Liver (tissue), 9 donors: ENCODE results near the gene DKKL1. TPM values are rescaled to one million over a fixed set of nuclear protein-coding genes. Genes with fewer than 3 reads are reported as not detected.
A peak's percentile ranks its signal among the peaks of the same experiment; 100 is the strongest.
"Not testable (repeated sequence)": the region's sequence is repeated elsewhere in the genome, so short reads cannot be mapped to it uniquely, and the experiment has no call there.

Experiments used
- DNase-seq: peaks from one replicate; pipeline ENCODE4 v3.0.0-alpha.2; 2017; ENCODE audit warnings: low spot score
- H3K27ac ChIP-seq, 2 donors: one replicate each; pipeline ENCODE4 v1.7.0; 2013; ENCODE audit warnings: inconsistent platforms in 2 of 2, low read length in 2 of 2, control low read depth in 1 of 2, low read depth in 1 of 2, mild to moderate bottlenecking in 1 of 2
- H3K27me3 ChIP-seq, 4 donors: one replicate each; pipeline versions ENCODE4 v1.6.1 to v1.7.0; 2013; ENCODE audit warnings: low read length in 3 of 4, inconsistent platforms in 1 of 4, mild to moderate bottlenecking in 1 of 4, moderate library complexity in 1 of 4; ENCODE audit not compliant: control insufficient read depth in 4 of 4, insufficient read depth in 4 of 4
- H3K36me3 ChIP-seq, 4 donors: one replicate each; pipeline versions ENCODE4 v1.6.1 to v1.7.0; 2013; ENCODE audit warnings: low read length in 3 of 4, mild to moderate bottlenecking in 3 of 4, low read depth in 1 of 4, moderate library complexity in 1 of 4; ENCODE audit not compliant: control insufficient read depth in 4 of 4, insufficient read depth in 3 of 4
- H3K4me1 ChIP-seq, 4 donors: one replicate each; pipeline versions ENCODE4 v1.6.1 to v1.7.0; 2013; ENCODE audit warnings: low read length in 3 of 4, mild to moderate bottlenecking in 3 of 4, moderate library complexity in 1 of 4; ENCODE audit not compliant: control insufficient read depth in 4 of 4, insufficient read depth in 4 of 4
- H3K4me3 ChIP-seq, 3 donors: one replicate each; pipeline versions ENCODE4 v1.6.1 to v1.7.0; 2013; ENCODE audit warnings: low read length in 3 of 3, control low read depth in 1 of 3, low read depth in 1 of 3, mild to moderate bottlenecking in 1 of 3
- H3K9ac ChIP-seq, 2 donors: one replicate each; pipeline ENCODE4 v1.7.0; 2013; ENCODE audit warnings: low read length in 2 of 2, mild to moderate bottlenecking in 2 of 2, moderate library complexity in 2 of 2, control low read depth in 1 of 2, low read depth in 1 of 2
- H3K9me3 ChIP-seq, 4 donors: one replicate each; pipeline versions ENCODE4 v1.6.1 to v1.7.0; 2013; ENCODE audit warnings: low read length in 3 of 4; ENCODE audit not compliant: control insufficient read depth in 4 of 4
- ATF3 ChIP-seq: IDR thresholded peaks from 2 replicates; pipeline ENCODE4 v1.6.1; 2016; ENCODE audit warnings: antibody characterized with exemption
- CTCF ChIP-seq: fragments of 150-350 bp; IDR thresholded peaks from 2 replicates; pipeline ENCODE4 v1.5.1; 2017; ENCODE audit warnings: improper control_type of control experiment, low read depth, low read length; ENCODE audit not compliant: missing input control
- EGR1 ChIP-seq, 2 donors: IDR thresholded peaks; 2 replicates each; pipeline ENCODE4 v1.6.1; 2016 to 2018; ENCODE audit warnings: antibody characterized with exemption in 2 of 2, low read depth in 2 of 2
- FOXA1 ChIP-seq: IDR thresholded peaks from 2 replicates; pipeline ENCODE4 v1.6.1; 2016; ENCODE audit warnings: antibody characterized with exemption
- FOXA2 ChIP-seq: IDR thresholded peaks from 2 replicates; pipeline ENCODE4 v1.6.1; 2016; ENCODE audit warnings: antibody characterized with exemption
- GABPA ChIP-seq, 2 donors: IDR thresholded peaks in 1 of 2; conservative IDR thresholded peaks in 1 of 2; 2 replicates each; pipeline ENCODE4 v1.6.1; 2016; ENCODE audit warnings: antibody characterized with exemption in 2 of 2, mild to moderate bottlenecking in 1 of 2, moderate library complexity in 1 of 2
- HNF4A ChIP-seq, 2 donors: conservative IDR thresholded peaks; 2 replicates each; pipeline ENCODE4 v1.6.1; 2016; ENCODE audit warnings: antibody characterized with exemption in 2 of 2, mild to moderate bottlenecking in 2 of 2
- HNF4G ChIP-seq: IDR thresholded peaks from 2 replicates; pipeline ENCODE4 v1.6.1; 2016; ENCODE audit warnings: antibody characterized with exemption
- JUND ChIP-seq, 2 donors: IDR thresholded peaks; 2 replicates each; pipeline ENCODE4 v1.6.1; 2016; ENCODE audit warnings: antibody characterized with exemption in 2 of 2
- MAX ChIP-seq: IDR thresholded peaks from 2 replicates; pipeline ENCODE4 v1.6.1; 2016; ENCODE audit warnings: antibody characterized with exemption
- NR2F2 ChIP-seq: IDR thresholded peaks from 2 replicates; pipeline ENCODE4 v1.6.1; 2016; ENCODE audit warnings: antibody characterized with exemption
- RAD21 ChIP-seq, 2 donors: IDR thresholded peaks; 2 replicates each; pipeline ENCODE4 v1.6.1; 2016; ENCODE audit warnings: antibody characterized with exemption in 2 of 2, mild to moderate bottlenecking in 2 of 2
- RXRA ChIP-seq, 2 donors: IDR thresholded peaks; 2 replicates each; pipeline ENCODE4 v1.6.1; 2017 to 2018; ENCODE audit warnings: antibody characterized with exemption in 2 of 2, mild to moderate bottlenecking in 1 of 2
- TAF1 ChIP-seq: conservative IDR thresholded peaks from 2 replicates; pipeline ENCODE4 v1.6.1; 2016; ENCODE audit warnings: antibody characterized with exemption, mild to moderate bottlenecking
- YY1 ChIP-seq: IDR thresholded peaks from 2 replicates; pipeline ENCODE4 v1.6.1; 2016; ENCODE audit warnings: antibody characterized with exemption, mild to moderate bottlenecking
- ZBTB33 ChIP-seq: IDR thresholded peaks from 2 replicates; pipeline ENCODE4 v1.6.1; 2016; ENCODE audit warnings: antibody characterized with exemption
- WGBS: extraction: QIAGEN DNeasy Blood & Tissue Kit; methylation state at CpG from one replicate; pipeline ENCODE4 v1.1.7; 2013; 5-methylcytosine and 5-hydroxymethylcytosine counted together
- polyA plus RNA-seq, 2 donors: library from polyadenylated mRNA; stranded (reverse) in 1 of 2; unstranded in 1 of 2; fragments of 200-250 nt in 1 of 2; fragments of >200 nt in 1 of 2; fragmentation: Nextera tagmentation in 1 of 2; extraction: Ambion mirVana in 1 of 2; gene quantifications; one replicate each; pipeline versions ENCODE4 v1.2.1 to v1.2.3, GENCODE V29; 2013 to 2015
- total RNA-seq, 2 donors: library from RNA; depleted of rRNA; stranded (reverse); fragments of >200 nt; gene quantifications; one replicate each; pipeline ENCODE4 v1.2.3, GENCODE V29; 2014
- TF ChIP-seq, protein P1 (sequence below): IDR thresholded peaks from 2 replicates; pipeline ENCODE4 v1.6.1; 2016; ENCODE audit warnings: antibody characterized with exemption, mild to moderate bottlenecking
- donor health status: healthy.
- donor health status: healthy.
- donor health status: healthy.
- donor health status: healthy.
- donor health status: healthy.

Gene DKKL1
- total and polyA plus RNA-seq, 4 donors, result 0.14 to 0.16 TPM; not detected in 2

- H3K4me3 ChIP-seq, result no peak overlapping the region
- peaks cover 0 to 7% (median 2%) of the 10 kb centered on the region in 4 donors for H3K4me1 ChIP-seq
- H3K9me3 ChIP-seq, result no peaks in the 10 kb centered on the region
- no peak overlapping the region for H3K9ac ChIP-seq
- 97% methylated on average over 2 of the region's 2 CpGs for WGBS
- H3K27me3 ChIP-seq, result no peaks in the 10 kb centered on the region
- DNase-seq, result no peak
- H3K36me3 ChIP-seq, result no peaks in the 10 kb centered on the region
- H3K27ac ChIP-seq, result no peak overlapping the region
- TF ChIP-seq MAX, result no peak
- no peak for TF ChIP-seq ZBTB33
- no peak for TF ChIP-seq ATF3
- no peak for TF ChIP-seq NR2F2
- TF ChIP-seq HNF4A (conservative IDR thresholded peaks at IDR 0.05), result no peak
- no peak for TF ChIP-seq FOXA1
- TF ChIP-seq YY1, result no peak
- no peak for TF ChIP-seq EGR1 (IDR thresholded peaks at IDR 0.05; ENCODE audit: low read depth in 2 of 2)
- no peak for TF ChIP-seq HNF4G
- no peak for TF ChIP-seq RXRA (IDR thresholded peaks at IDR 0.05)
These were observed 34.9 kb upstream of the DKKL1 start for GRCh38 chr19:49328741-49329140.

DNA sequence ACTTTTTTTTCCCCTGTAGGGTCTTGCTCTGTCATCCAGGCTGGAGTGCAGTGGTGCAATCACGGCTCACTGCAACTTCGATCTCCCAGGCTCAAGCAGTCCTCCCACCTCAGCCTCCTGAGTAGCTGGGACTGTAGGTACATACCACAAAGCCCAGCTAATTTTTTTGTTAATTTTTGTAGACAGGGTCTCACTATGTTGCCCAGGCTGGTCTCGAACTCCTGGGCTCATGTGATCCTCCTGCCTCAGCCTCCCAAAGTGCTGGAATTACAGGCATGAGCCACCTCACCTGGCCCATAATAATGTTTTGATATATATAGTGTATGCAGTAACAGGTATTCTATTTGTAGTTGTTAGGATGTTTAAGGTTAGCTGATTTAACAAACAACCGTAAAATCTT, 32.5 kb upstream of the DKKL1 start:
- H3K27me3 ChIP-seq, H3K9me3 ChIP-seq, H3K27ac ChIP-seq, H3K9ac ChIP-seq, H3K4me1 ChIP-seq, H3K4me3 ChIP-seq, DNase-seq, H3K36me3 ChIP-seq: not testable (repeated sequence)
- WGBS, result 95% methylated on average over 4 of the region's 4 CpGs

DNA sequence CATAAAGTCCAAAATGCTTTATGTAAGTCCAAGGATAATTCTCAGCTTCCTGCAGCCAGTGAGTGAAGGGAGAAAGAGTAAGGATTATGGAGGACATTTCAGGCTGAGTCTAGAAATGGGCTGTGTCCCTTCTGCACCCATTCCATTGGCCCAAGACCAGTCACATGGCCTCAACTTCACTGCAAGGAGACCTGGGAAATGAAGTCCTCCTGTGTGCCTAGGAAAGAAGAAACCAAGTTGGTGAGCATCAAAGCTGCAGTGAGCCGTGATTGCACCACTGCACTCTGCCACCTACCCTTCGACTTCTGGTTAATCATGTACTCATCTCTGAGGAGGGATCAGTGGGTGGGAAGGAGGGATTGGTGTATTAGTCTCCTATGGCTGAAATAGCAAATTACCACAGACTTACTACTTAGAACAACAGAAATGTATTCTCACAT, 32.0 kb upstream of the DKKL1 start:
- no peak overlapping the region for H3K27ac ChIP-seq
- H3K4me3 ChIP-seq, result no peak overlapping the region
- no peak overlapping the region for H3K9ac ChIP-seq
- peak; percentile 49 for DNase-seq
- WGBS, result 18% methylated on average over 2 of the region's 2 CpGs
- no peaks in the 10 kb centered on the region for H3K27me3 ChIP-seq
- H3K9me3 ChIP-seq, result no peaks in the 10 kb centered on the region
- no peaks in the 10 kb centered on the region for H3K36me3 ChIP-seq
- H3K4me1 ChIP-seq, result peaks cover 0 to 9% (median 2%) of the 10 kb centered on the region in 4 donors
- TF ChIP-seq RAD21 (IDR thresholded peaks at IDR 0.05) (no peak), HNF4A (conservative IDR thresholded peaks at IDR 0.05) (peak; percentile 59 to 76), ZBTB33 (peak; percentile 22), HNF4G (no peak), ATF3 (peak; percentile 62), RXRA (IDR thresholded peaks at IDR 0.05) (peak; percentile 56 to 65), YY1 (peak; percentile 84), FOXA2 (no peak), FOXA1 (no peak), CTCF (no peak), MAX (no peak), TAF1 (no peak), GABPA (IDR thresholded peaks at IDR 0.05 in 1 of 2, conservative IDR thresholded peaks at IDR 0.05 in 1 of 2) (peak in 1 of 2 donors; percentile 45), JUND (IDR thresholded peaks at IDR 0.05) (peak; percentile 62 to 76)
- TF ChIP-seq, protein P1, sequence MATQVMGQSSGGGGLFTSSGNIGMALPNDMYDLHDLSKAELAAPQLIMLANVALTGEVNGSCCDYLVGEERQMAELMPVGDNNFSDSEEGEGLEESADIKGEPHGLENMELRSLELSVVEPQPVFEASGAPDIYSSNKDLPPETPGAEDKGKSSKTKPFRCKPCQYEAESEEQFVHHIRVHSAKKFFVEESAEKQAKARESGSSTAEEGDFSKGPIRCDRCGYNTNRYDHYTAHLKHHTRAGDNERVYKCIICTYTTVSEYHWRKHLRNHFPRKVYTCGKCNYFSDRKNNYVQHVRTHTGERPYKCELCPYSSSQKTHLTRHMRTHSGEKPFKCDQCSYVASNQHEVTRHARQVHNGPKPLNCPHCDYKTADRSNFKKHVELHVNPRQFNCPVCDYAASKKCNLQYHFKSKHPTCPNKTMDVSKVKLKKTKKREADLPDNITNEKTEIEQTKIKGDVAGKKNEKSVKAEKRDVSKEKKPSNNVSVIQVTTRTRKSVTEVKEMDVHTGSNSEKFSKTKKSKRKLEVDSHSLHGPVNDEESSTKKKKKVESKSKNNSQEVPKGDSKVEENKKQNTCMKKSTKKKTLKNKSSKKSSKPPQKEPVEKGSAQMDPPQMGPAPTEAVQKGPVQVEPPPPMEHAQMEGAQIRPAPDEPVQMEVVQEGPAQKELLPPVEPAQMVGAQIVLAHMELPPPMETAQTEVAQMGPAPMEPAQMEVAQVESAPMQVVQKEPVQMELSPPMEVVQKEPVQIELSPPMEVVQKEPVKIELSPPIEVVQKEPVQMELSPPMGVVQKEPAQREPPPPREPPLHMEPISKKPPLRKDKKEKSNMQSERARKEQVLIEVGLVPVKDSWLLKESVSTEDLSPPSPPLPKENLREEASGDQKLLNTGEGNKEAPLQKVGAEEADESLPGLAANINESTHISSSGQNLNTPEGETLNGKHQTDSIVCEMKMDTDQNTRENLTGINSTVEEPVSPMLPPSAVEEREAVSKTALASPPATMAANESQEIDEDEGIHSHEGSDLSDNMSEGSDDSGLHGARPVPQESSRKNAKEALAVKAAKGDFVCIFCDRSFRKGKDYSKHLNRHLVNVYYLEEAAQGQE, result peak; percentile 44
